Spleen (tissue), 11 donors: Measurements from ENCODE around the gene COG7. TPM values are rescaled to one million over a fixed set of nuclear protein-coding genes. Genes with fewer than 3 reads are reported as not detected.

Experiments used
- DNase-seq: peaks from one replicate; pipeline ENCODE4 v3.0.0-alpha.2; 2020
- H3K27ac ChIP-seq, 8 donors: fragments of 200-600 bp; sonication (generic) in 7 of 8; 1 replicate in 4 of 8; 2 replicates in 4 of 8; pipeline versions ENCODE4 v1.5.0 to v1.8.0; 2016 to 2021; ENCODE audit warnings: inconsistent platforms in 4 of 8, mild to moderate bottlenecking in 4 of 8, moderate library complexity in 1 of 8
- H3K27me3 ChIP-seq, 7 donors: fragments of 200-600 bp; sonication (generic) in 6 of 7; replicated peaks in 1 of 7; 1 replicate in 4 of 7; 2 replicates in 3 of 7; pipeline versions ENCODE4 v1.5.0 to v1.8.0; 2016 to 2021; ENCODE audit warnings: inconsistent platforms in 3 of 7, mild to moderate bottlenecking in 1 of 7
- H3K36me3 ChIP-seq, 6 donors: fragments of 200-600 bp; sonication (generic) in 5 of 6; 1 replicate in 4 of 6; 2 replicates in 2 of 6; pipeline versions ENCODE4 v1.5.0 to v1.8.0; 2016 to 2021; ENCODE audit warnings: inconsistent platforms in 2 of 6
- H3K4me1 ChIP-seq, 6 donors: fragments of 200-600 bp; sonication (generic) in 5 of 6; 1 replicate in 3 of 6; 2 replicates in 3 of 6; pipeline versions ENCODE4 v1.5.0 to v1.8.0; 2016 to 2021; ENCODE audit warnings: inconsistent platforms in 3 of 6
- H3K4me3 ChIP-seq, 8 donors: fragments of 200-600 bp; sonication (generic) in 7 of 8; 1 replicate in 4 of 8; 2 replicates in 4 of 8; pipeline versions ENCODE4 v1.5.0 to v1.8.0; 2016 to 2021; ENCODE audit warnings: inconsistent platforms in 4 of 8, mild to moderate bottlenecking in 4 of 8, moderate library complexity in 2 of 8
- H3K9me3 ChIP-seq, 8 donors: fragments of 200-600 bp; sonication (generic) in 7 of 8; 1 replicate in 4 of 8; 2 replicates in 4 of 8; pipeline versions ENCODE4 v1.5.0 to v1.8.0; 2016 to 2021; ENCODE audit warnings: inconsistent platforms in 4 of 8
- CTCF ChIP-seq, 11 experiments: fragments of 200-600 bp in 7 of 11; fragments of 450-650 bp in 4 of 11; sonication (generic) in 4 of 11; IDR thresholded peaks in 8 of 11; conservative IDR thresholded peaks in 3 of 11; 1 replicate in 7 of 11; 2 replicates in 4 of 11; pipeline versions ENCODE4 v1.4.0 to v1.8.0; 2016 to 2021; ENCODE audit warnings: antibody characterized with exemption in 11 of 11, inconsistent platforms in 4 of 11, mild to moderate bottlenecking in 1 of 11
- POLR2A ChIP-seq, 3 donors: fragments of 450-650 bp; IDR thresholded peaks; one replicate each; pipeline ENCODE4 v1.5.1; 2017; ENCODE audit warnings: antibody characterized with exemption in 3 of 3, mild to moderate bottlenecking in 1 of 3
- POLR2AphosphoS5 ChIP-seq, 3 donors: sonication (generic); formaldehyde crosslinking; IDR thresholded peaks; one replicate each; pipeline ENCODE4 v1.5.1; 2017; ENCODE audit warnings: antibody characterized with exemption in 3 of 3
- WGBS, 5 donors: extraction: QIAGEN DNeasy Blood & Tissue Kit in 3 of 5; methylation state at CpG; one replicate each; pipeline versions ENCODE4 v1.1.5 to v1.1.7; 2013 to 2018; 5-methylcytosine and 5-hydroxymethylcytosine counted together
- intact Hi-C: fragments of 100-400 bp; cut with DNase I; formaldehyde crosslinking; loops from one replicate; pipeline ENCODE4 v1.15.0; 2023; ENCODE audit warnings: low total_unique reads
- polyA plus RNA-seq, 3 donors: library from polyadenylated mRNA; stranded (reverse); fragments of 200-250 nt; gene quantifications; one replicate each; pipeline ENCODE4 v1.2.1, GENCODE V29; 2013
- total RNA-seq, 7 donors: library from RNA; depleted of rRNA in 3 of 7; stranded (reverse); fragments of >200 nt in 3 of 7; fragmentation: NEBNext Ultra II Directional in 4 of 7; extraction: Animal tissue kit (Norgen Biotek cat#: 25700) in 4 of 7; gene quantifications; one replicate each; pipeline versions ENCODE4 v1.1.0 to v1.2.1, GENCODE V29; 2016 to 2021
- donor health status: healthy with polysubstance abuse.
- donor health status: DM: no; HTN: no; CAD: no; lungs with moderate emphysema.
- donor health status: DM: no; HTN: no; CAD: no.
- donor health status: Bipolar disorder and iron deficiency.
- donor health status: healthy.
- donor health status: DM: no; HTN: no; CAD: no.
- donor health status: DM: yes; HTN: yes; CAD: no.

COG7 gene
- total and polyA plus RNA-seq, 10 donors: 9.6 to 25.5 (median 18.8) TPM

DNA sequence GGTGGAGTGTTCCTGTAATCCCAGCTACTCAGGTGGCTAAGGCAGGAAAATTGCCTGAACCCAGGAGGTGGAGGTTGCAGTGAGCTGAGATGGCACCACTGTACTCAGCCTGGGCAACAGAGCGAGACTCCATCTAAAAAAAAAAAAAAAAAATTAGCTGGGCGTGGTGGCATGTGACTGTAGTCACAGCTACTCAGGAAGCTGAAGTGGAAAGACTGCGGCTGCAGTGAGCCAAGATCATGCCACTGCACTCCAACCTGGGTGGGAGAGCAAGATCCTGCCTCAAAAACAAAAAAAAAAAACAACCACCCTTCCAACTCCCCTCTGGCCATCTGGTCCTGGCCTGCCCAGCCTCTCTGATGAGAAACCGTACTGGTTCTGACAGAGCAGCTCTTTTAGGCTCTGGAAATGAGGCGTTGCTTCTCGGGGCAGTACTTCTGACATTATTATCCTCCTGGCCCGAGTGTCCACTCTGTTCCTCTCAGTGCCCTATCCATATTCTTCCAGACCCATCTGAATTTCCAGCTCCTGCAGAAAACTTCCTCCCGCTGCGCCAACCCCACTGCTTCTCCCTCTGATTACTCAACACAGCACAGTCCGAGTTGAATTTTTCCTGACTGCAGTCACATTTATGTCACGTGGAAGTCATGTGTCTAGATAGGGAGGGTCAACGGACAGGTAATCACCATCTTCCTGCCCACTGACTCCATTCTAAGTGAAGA is 44.0 kb upstream of the COG7 start:
- peak overlapping the region in 1 of 8 donors; percentile 27 for H3K4me3 ChIP-seq
- H3K4me1 ChIP-seq: peaks cover 36 to 77% (median 55%) of the 10 kb centered on the region in 6 donors
- H3K27ac ChIP-seq: peak overlapping the region; percentile 13 to 71 (median 50)
- DNase-seq: peak; percentile 41
- no peak for TF ChIP-seq POLR2AphosphoS5 (IDR thresholded peaks at IDR 0.05)
- H3K27me3 ChIP-seq: no peaks in the 10 kb centered on the region
- WGBS, 5 donors: 37 to 63% (median 43%) methylated on average over 12 of the region's 12 CpGs
- intact Hi-C loops: no loop called here
- peaks cover 2 to 73% (median 39%) of the 10 kb centered on the region in 6 donors for H3K36me3 ChIP-seq
- H3K9me3 ChIP-seq: no peaks in the 10 kb centered on the region

DNA sequence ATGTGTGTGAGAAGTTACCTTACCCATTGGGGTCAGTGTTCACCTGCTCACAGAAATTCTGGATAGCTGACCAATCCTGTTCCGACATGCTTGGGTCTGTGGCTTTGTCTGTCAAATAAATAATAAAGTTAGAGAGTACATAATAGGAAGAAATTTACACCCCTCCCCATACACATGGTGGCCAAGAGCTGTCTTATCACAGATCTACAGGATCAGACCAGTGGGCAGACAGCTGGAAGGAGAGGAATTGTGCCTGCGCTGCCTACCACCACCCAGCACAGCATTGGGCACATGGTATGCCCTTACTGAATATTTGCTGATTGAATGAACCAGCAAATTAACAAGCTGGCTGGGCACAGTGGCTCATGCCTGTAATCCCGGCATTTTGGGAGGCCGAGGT is 42.7 kb upstream of the COG7 start:
- Histone ChIP-seq H3K4me3 (no peak overlapping the region), H3K9me3 (no peaks in the 10 kb centered on the region), H3K27ac (no peak overlapping the region), H3K36me3 (peaks cover 2 to 75% (median 52%) of the 10 kb centered on the region in 6 donors), H3K27me3 (no peaks in the 10 kb centered on the region), H3K4me1 (peaks cover 27 to 63% (median 44%) of the 10 kb centered on the region in 6 donors)
- no peak for DNase-seq
- TF ChIP-seq POLR2AphosphoS5 (IDR thresholded peaks at IDR 0.05) (no peak), POLR2A (IDR thresholded peaks at IDR 0.05) (no peak), CTCF (IDR thresholded peaks at IDR 0.05 in 8 of 11, conservative IDR thresholded peaks at IDR 0.05 in 3 of 11) (no peak)
- intact Hi-C loops: no loop called here
- WGBS, 5 donors: 94 to 99% (median 97%) methylated on average over 4 of the region's 4 CpGs

- peaks cover 20 to 49% (median 29%) of the 10 kb centered on the region in 6 donors for H3K4me1 ChIP-seq
- H3K27me3 ChIP-seq: no peaks in the 10 kb centered on the region
- no peak for DNase-seq
- intact Hi-C loops: no loop called here
- no peak overlapping the region for H3K27ac ChIP-seq
- WGBS, 5 donors: 94 to 95% (median 95%) methylated on average over 11 of the region's 11 CpGs
- H3K36me3 ChIP-seq: peaks cover 6 to 75% (median 67%) of the 10 kb centered on the region in 6 donors
- no peaks in the 10 kb centered on the region for H3K9me3 ChIP-seq
- H3K4me3 ChIP-seq: no peak overlapping the region
- TF ChIP-seq POLR2A (IDR thresholded peaks at IDR 0.05): no peak
- TF ChIP-seq POLR2AphosphoS5 (IDR thresholded peaks at IDR 0.05): peak in 1 of 3 donors; percentile 13
These were observed 41.2 kb upstream of the COG7 start for GRCh38 chr16:23494188-23494587.

- Histone ChIP-seq H3K27ac (no peak overlapping the region), H3K4me1 (peaks cover 3 to 24% (median 7%) of the 10 kb centered on the region in 6 donors), H3K4me3 (no peak overlapping the region), H3K36me3 (peaks cover 6 to 99% (median 91%) of the 10 kb centered on the region in 6 donors), H3K9me3 (no peaks in the 10 kb centered on the region), H3K27me3 (no peaks in the 10 kb centered on the region)
- WGBS, 5 donors: 86 to 91% (median 87%) methylated on average over 14 of the region's 14 CpGs
- intact Hi-C loops: no loop called here
- TF ChIP-seq CTCF (IDR thresholded peaks at IDR 0.05 in 8 of 11, conservative IDR thresholded peaks at IDR 0.05 in 3 of 11) (no peak), POLR2AphosphoS5 (IDR thresholded peaks at IDR 0.05) (no peak), POLR2A (IDR thresholded peaks at IDR 0.05) (no peak)
- peak; percentile 53 for DNase-seq
These were observed 38.8 kb upstream of the COG7 start for GRCh38 chr16:23491490-23492391.
